ENCODE data around the gene SOX8. TPM values are rescaled to one million over a fixed set of nuclear protein-coding genes. Genes with fewer than 3 reads are reported as not detected.
"Not testable (repeated sequence)": the region's sequence is repeated elsewhere in the genome, so short reads cannot be mapped to it uniquely, and the experiment has no call there.

The SOX8 gene
- polyA plus RNA-seq, 1 donor from 2014 or later, result 3.9 TPM

DNA sequence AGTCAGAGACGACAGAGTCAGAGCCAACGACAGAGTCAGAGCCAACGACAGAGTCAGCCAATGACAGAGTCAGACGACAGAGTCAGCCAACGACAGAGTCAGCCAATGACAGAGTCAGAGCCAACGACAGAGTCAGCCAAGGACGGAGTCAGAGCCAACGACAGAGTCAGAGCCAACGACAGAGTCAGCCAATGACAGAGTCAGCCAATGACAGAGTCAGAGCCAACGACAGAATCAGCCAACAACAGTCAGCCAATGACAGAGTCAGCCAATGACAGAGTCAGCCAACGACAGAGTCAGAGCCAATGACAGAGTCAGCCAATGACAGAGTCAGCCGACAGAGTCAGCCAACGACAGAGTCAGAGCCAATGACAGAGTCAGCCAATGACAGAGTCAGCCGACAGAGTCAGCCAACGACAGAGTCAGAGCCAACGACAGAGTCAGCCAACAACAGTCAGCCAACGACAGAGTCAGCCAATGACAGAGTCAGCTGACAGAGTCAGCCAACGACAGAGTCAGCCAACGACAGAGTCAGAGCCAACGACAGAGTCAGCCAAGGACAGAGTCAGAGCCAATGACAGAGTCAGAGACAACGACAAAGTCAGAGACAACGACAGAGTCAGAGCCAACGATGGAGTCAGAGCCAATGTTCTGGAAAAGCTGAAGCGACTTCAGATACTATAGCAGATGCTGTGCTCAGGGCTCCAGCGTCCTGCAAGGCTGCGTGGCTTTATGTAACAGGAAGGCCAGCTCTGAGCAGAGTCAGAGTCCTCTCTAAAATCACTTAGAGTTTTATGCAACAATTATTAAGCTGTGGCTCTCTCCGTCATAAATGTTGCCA is 30.6 kb upstream of the SOX8 start:
- H2AFZ ChIP-seq (ENCODE audit: low read depth, low read length); H3K27me3 ChIP-seq (ENCODE audit: insufficient read depth, low read depth, low read length); H3K4me3 ChIP-seq (ENCODE audit: low read length); H4K20me1 ChIP-seq (ENCODE audit: insufficient read depth); H3K36me3 ChIP-seq (ENCODE audit: insufficient read depth, low read length); H3K79me2 ChIP-seq (replicated peaks; ENCODE audit: insufficient read depth, low read length); H3K4me2 ChIP-seq (ENCODE audit: low read length); H3K9me2 ChIP-seq (ENCODE audit: insufficient read depth, low read length); H3K9me3 ChIP-seq (ENCODE audit: low read length); H3F3A ChIP-seq (ENCODE audit: insufficient read depth, low read length, poor library complexity, severe bottlenecking); H3K9ac ChIP-seq (ENCODE audit: low read length); H3K27ac ChIP-seq (ENCODE audit: low read length): not testable (repeated sequence)

DNA sequence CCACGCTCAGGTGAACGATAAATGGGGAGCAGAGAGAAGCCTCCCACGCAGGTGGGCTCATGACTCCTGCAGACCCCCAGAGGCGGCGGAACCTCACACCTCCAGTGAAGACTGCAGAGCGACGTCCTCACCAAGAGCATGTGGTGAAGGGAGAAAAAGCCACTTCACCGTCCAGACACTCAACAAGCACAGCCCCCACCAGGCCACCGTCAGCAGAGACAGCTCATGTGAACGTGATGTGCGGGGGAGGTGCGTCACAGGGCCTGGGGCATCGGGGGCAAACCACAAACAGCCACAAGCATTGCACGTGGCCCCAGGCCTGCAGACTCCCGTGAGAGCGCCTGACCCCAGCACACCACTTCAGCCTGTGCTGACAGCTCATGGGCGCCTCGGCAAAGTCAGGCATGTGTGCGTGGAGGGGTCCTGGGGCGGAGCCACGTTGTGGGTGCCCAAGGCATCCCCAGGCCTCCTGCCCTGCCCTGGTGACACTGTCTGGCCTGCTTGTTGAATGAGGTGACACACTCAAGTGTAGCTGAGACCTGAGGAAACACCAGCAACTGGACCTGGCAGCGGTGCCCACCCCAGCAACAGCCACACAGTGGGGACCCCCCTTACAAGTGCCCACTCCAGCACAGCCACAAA is 29.8 kb upstream of the SOX8 start:
- Histone ChIP-seq H3K4me2 (ENCODE audit: low read length) (no peak overlapping the region), H4K20me1 (ENCODE audit: insufficient read depth) (no peaks in the 10 kb centered on the region), H3K79me2 (replicated peaks; ENCODE audit: insufficient read depth, low read length) (no peaks in the 10 kb centered on the region), H3K36me3 (ENCODE audit: insufficient read depth, low read length) (no peaks in the 10 kb centered on the region), H3F3A (ENCODE audit: insufficient read depth, low read length, poor library complexity, severe bottlenecking) (no peaks in the 10 kb centered on the region), H3K9me2 (ENCODE audit: insufficient read depth, low read length) (no peaks in the 10 kb centered on the region), H3K27me3 (ENCODE audit: insufficient read depth, low read depth, low read length) (no peaks in the 10 kb centered on the region), H3K9ac (ENCODE audit: low read length) (no peak overlapping the region), H3K9me3 (ENCODE audit: low read length) (no peaks in the 10 kb centered on the region), H3K27ac (ENCODE audit: low read length) (no peak overlapping the region), H3K4me3 (ENCODE audit: low read length) (no peak overlapping the region), H2AFZ (ENCODE audit: low read depth, low read length) (no peak overlapping the region)
- no peak for TF ChIP-seq MXI1 (conservative IDR thresholded peaks at IDR 0.05; ENCODE audit: poor library complexity, severe bottlenecking)
- TF ChIP-seq, protein P1, sequence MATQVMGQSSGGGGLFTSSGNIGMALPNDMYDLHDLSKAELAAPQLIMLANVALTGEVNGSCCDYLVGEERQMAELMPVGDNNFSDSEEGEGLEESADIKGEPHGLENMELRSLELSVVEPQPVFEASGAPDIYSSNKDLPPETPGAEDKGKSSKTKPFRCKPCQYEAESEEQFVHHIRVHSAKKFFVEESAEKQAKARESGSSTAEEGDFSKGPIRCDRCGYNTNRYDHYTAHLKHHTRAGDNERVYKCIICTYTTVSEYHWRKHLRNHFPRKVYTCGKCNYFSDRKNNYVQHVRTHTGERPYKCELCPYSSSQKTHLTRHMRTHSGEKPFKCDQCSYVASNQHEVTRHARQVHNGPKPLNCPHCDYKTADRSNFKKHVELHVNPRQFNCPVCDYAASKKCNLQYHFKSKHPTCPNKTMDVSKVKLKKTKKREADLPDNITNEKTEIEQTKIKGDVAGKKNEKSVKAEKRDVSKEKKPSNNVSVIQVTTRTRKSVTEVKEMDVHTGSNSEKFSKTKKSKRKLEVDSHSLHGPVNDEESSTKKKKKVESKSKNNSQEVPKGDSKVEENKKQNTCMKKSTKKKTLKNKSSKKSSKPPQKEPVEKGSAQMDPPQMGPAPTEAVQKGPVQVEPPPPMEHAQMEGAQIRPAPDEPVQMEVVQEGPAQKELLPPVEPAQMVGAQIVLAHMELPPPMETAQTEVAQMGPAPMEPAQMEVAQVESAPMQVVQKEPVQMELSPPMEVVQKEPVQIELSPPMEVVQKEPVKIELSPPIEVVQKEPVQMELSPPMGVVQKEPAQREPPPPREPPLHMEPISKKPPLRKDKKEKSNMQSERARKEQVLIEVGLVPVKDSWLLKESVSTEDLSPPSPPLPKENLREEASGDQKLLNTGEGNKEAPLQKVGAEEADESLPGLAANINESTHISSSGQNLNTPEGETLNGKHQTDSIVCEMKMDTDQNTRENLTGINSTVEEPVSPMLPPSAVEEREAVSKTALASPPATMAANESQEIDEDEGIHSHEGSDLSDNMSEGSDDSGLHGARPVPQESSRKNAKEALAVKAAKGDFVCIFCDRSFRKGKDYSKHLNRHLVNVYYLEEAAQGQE (IDR thresholded peaks at IDR 0.05; ENCODE audit: borderline replicate concordance), result no peak
- TF ChIP-seq RAD21 (conservative IDR thresholded peaks at IDR 0.05), result no peak
- no peak for TF ChIP-seq EZH2 (IDR thresholded peaks at IDR 0.05; ENCODE audit: borderline replicate concordance, insufficient read depth, low read length, poor library complexity, severe bottlenecking)
- TF ChIP-seq EP300 (conservative IDR thresholded peaks at IDR 0.05; ENCODE audit: poor library complexity, severe bottlenecking), result no peak
- TF ChIP-seq TAF1 (IDR thresholded peaks at IDR 0.05; ENCODE audit: low read depth), result no peak
- TF ChIP-seq SMC3 (conservative IDR thresholded peaks at IDR 0.05; ENCODE audit: poor library complexity), result no peak
- TF ChIP-seq, protein P2, sequence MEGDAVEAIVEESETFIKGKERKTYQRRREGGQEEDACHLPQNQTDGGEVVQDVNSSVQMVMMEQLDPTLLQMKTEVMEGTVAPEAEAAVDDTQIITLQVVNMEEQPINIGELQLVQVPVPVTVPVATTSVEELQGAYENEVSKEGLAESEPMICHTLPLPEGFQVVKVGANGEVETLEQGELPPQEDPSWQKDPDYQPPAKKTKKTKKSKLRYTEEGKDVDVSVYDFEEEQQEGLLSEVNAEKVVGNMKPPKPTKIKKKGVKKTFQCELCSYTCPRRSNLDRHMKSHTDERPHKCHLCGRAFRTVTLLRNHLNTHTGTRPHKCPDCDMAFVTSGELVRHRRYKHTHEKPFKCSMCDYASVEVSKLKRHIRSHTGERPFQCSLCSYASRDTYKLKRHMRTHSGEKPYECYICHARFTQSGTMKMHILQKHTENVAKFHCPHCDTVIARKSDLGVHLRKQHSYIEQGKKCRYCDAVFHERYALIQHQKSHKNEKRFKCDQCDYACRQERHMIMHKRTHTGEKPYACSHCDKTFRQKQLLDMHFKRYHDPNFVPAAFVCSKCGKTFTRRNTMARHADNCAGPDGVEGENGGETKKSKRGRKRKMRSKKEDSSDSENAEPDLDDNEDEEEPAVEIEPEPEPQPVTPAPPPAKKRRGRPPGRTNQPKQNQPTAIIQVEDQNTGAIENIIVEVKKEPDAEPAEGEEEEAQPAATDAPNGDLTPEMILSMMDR (IDR thresholded peaks at IDR 0.05; ENCODE audit: poor library complexity, severe bottlenecking), result no peak
- TF ChIP-seq POLR2AphosphoS5 (IDR thresholded peaks at IDR 0.05), result no peak

Measured in neural cell (in vitro differentiated cells).